Diencephalon (tissue), 1 donor: ENCODE data around the gene SMIM32. TPM values are rescaled to one million over a fixed set of nuclear protein-coding genes. Genes with fewer than 3 reads are reported as not detected.

Experiments
- total RNA-seq: library from RNA; depleted of rRNA; stranded (reverse); fragments of >200 nt; gene quantifications from one replicate; pipeline ENCODE4 v1.2.3, GENCODE V29; 2014

The SMIM32 gene
- 1.4 TPM for total RNA-seq

GRCh38 chr5:136192526-136193321 is at the start of gene SMIM32:
SMIM32 (minus strand) TSS chr5:136193162; CDS start chr5:136192524, 638 bp downstream.

Other genes starting within 250 kb of the SMIM32 start
- gene LECT2, start 238.2 kb downstream of the SMIM32 start, total RNA-seq, result not detected
- 10.4 TPM for gene TGFBI, start 164.2 kb downstream of the SMIM32 start, total RNA-seq
- 50.3 TPM for gene SMAD5, start 60.3 kb downstream of the SMIM32 start, total RNA-seq
- gene TRPC7, start 172.4 kb upstream of the SMIM32 start, total RNA-seq, result 5.3 TPM